GM18951 (cell line): ENCODE results near the gene TGFBR2.

Source experiments
- POLR2A ChIP-seq: IDR thresholded peaks from 4 replicates; pipeline ENCODE4 v1.6.1; 2011; ENCODE audit warnings: mild to moderate bottlenecking; ENCODE audit not compliant: insufficient read length, insufficient read depth; ENCODE audit errors: extremely low read depth
- in situ Hi-C: fragments of 300-500 bp; cut with MboI; formaldehyde crosslinking; loops from one replicate; pipeline ENCODE4 v1.12.0; 2022; ENCODE audit warnings: low sequenced_read_pairs, mixed read lengths, inconsistent platforms; ENCODE audit not compliant: unreplicated experiment

TGFBR2 gene

GRCh38 chr3:30609930-30610701 lies 3.7 kb downstream of the TGFBR2 start:
- in situ Hi-C loops = no loop called here
- no peak for TF ChIP-seq POLR2A

- no peak for TF ChIP-seq POLR2A
- in situ Hi-C loops = no loop called here
These were observed 4.4 kb downstream of the TGFBR2 start for GRCh38 chr3:30610702-30611368.

- TF ChIP-seq POLR2A = no peak
- in situ Hi-C loops = no loop called here
These were observed 5.4 kb downstream of the TGFBR2 start for GRCh38 chr3:30611613-30612436.

GRCh38 chr3:30612437-30613132 lies 6.2 kb downstream of the TGFBR2 start:
- no peak for TF ChIP-seq POLR2A
- in situ Hi-C loops = no loop called here

- TF ChIP-seq POLR2A = no peak
- in situ Hi-C loops = no loop called here
These were observed 6.9 kb downstream of the TGFBR2 start for GRCh38 chr3:30613133-30613825.

GRCh38 chr3:30614373-30614772 lies 8.0 kb downstream of the TGFBR2 start:
- TF ChIP-seq POLR2A = no peak
- in situ Hi-C loops = no loop called here

- in situ Hi-C loops = no loop called here
- TF ChIP-seq POLR2A = no peak
These were observed 8.5 kb downstream of the TGFBR2 start for GRCh38 chr3:30614943-30615342.

- no peak for TF ChIP-seq POLR2A
- in situ Hi-C loops = no loop called here
These were observed 9.4 kb downstream of the TGFBR2 start for GRCh38 chr3:30615615-30616346.

- in situ Hi-C loops = no loop called here
- TF ChIP-seq POLR2A = no peak
These were observed 10.1 kb downstream of the TGFBR2 start for GRCh38 chr3:30616347-30617027.

GRCh38 chr3:30617069-30617468 lies 10.7 kb downstream of the TGFBR2 start:
- in situ Hi-C loops = no loop called here
- no peak for TF ChIP-seq POLR2A

- TF ChIP-seq POLR2A = no peak
- in situ Hi-C loops = no loop called here
These were observed 11.3 kb downstream of the TGFBR2 start for GRCh38 chr3:30617653-30618052.
